Thoracic aorta endothelial cell (primary cell): ENCODE measurements around the gene NUTM2D. TPM values are rescaled to one million over a fixed set of nuclear protein-coding genes. Genes with fewer than 3 reads are reported as not detected.

Experiments used
- small RNA-seq: library from RNA; depleted of rRNA; stranded (forward); fragments of <200 nt; gene quantifications from one replicate; pipeline ENCODE3, GENCODE V24; 2012
- total RNA-seq: library from RNA; depleted of rRNA; stranded (reverse); fragments of >200 nt; gene quantifications from 2 replicates; pipeline ENCODE4 v1.2.3, GENCODE V29; 2012

Gene NUTM2D
- 0.53 and 1.3 TPM in 2 replicates for total RNA-seq

GRCh38 chr10:87357444-87357843, at the start of gene NUTM2D:
NUTM2D (plus strand) TSS chr10:87357744; CDS start chr10:87358266, 522 bp downstream.

Small RNAs within 50 kb of the gene (small RNA-seq; reads per million reads assigned to genes)
- not detected for gene AL355334.1

Other genes with a start within 250 kb of the NUTM2D start
- gene NUTM2A, start 132.3 kb upstream of the NUTM2D start, total RNA-seq = 0.14 and 0.53 TPM in 2 replicates
- gene MINPP1, start 147.1 kb downstream of the NUTM2D start, total RNA-seq = 30.7 and 33.3 TPM in 2 replicates